ENCODE measurements around the gene LMOD1.

The LMOD1 gene

GRCh38 chr1:201925301-201925567, 21.1 kb downstream of the LMOD1 start:
- TF ChIP-seq ZBTB7A (IDR thresholded peaks at IDR 0.05; ENCODE audit: low read depth) (no peak), EGR1 (IDR thresholded peaks at IDR 0.05) (no peak), CEBPB (IDR thresholded peaks at IDR 0.05) (no peak), RAD21 (IDR thresholded peaks at IDR 0.05; ENCODE audit: low read depth) (no peak)

DNA sequence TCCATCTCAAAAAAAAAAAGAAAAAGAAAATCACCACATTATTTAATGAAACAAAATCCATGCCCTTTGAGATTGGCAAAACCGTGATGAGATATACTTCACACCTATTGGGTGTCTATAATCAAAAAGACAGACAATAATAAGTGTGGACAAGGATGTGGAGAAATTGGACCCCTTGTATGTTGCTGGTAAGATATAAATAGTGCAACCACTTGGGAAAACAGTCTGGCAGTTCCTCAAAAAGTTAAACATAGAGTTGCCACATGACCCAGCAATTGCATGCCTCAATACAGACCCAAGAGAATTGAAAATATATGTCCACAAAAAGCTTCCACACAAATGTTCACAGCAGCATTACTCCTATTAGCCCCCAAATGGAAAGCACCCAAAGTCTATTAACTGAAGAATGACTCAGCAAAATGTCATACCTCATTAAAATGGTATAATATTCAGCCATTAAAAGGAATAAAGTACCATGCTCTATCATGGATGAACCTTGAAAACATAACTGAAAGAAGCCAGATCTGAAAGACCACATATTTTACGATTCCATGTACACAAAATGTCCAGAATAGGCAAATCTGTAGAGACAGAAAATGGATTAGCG, 24.3 kb downstream of the LMOD1 start:
- no peak for TF ChIP-seq REST (IDR thresholded peaks at IDR 0.05; ENCODE audit: low read depth)
- no peak for TF ChIP-seq NFIC (IDR thresholded peaks at IDR 0.05)
- TF ChIP-seq TCF12 (IDR thresholded peaks at IDR 0.05; ENCODE audit: low read depth), result no peak
- TF ChIP-seq FOXM1 (IDR thresholded peaks at IDR 0.05; ENCODE audit: borderline replicate concordance, low read depth), result no peak
- no peak for TF ChIP-seq ZBTB7A (IDR thresholded peaks at IDR 0.05; ENCODE audit: low read depth)
- TF ChIP-seq RAD21 (IDR thresholded peaks at IDR 0.05; ENCODE audit: low read depth), result no peak
- TF ChIP-seq TAF1 (IDR thresholded peaks at IDR 0.05; ENCODE audit: low read depth), result no peak
- TF ChIP-seq YY1 (IDR thresholded peaks at IDR 0.05; ENCODE audit: low read depth), result no peak
- TF ChIP-seq TEAD4 (IDR thresholded peaks at IDR 0.05), result no peak
- no peak for TF ChIP-seq MAX (IDR thresholded peaks at IDR 0.05)
- no peak for TF ChIP-seq EGR1 (IDR thresholded peaks at IDR 0.05)

- no peak for TF ChIP-seq EP300 (IDR thresholded peaks at IDR 0.05; ENCODE audit: borderline replicate concordance)
- no peak for TF ChIP-seq ZBTB7A (IDR thresholded peaks at IDR 0.05; ENCODE audit: low read depth)
- TF ChIP-seq RAD21 (IDR thresholded peaks at IDR 0.05; ENCODE audit: low read depth), result no peak
- TF ChIP-seq TEAD4 (IDR thresholded peaks at IDR 0.05), result no peak
- TF ChIP-seq CEBPB (IDR thresholded peaks at IDR 0.05), result no peak
- TF ChIP-seq TCF12 (IDR thresholded peaks at IDR 0.05; ENCODE audit: low read depth), result no peak
- TF ChIP-seq NFIC (IDR thresholded peaks at IDR 0.05), result no peak
- TF ChIP-seq EGR1 (IDR thresholded peaks at IDR 0.05), result no peak
- TF ChIP-seq FOXM1 (IDR thresholded peaks at IDR 0.05; ENCODE audit: borderline replicate concordance, low read depth), result no peak
- TF ChIP-seq YY1 (IDR thresholded peaks at IDR 0.05; ENCODE audit: low read depth), result no peak
- TF ChIP-seq, protein P1, sequence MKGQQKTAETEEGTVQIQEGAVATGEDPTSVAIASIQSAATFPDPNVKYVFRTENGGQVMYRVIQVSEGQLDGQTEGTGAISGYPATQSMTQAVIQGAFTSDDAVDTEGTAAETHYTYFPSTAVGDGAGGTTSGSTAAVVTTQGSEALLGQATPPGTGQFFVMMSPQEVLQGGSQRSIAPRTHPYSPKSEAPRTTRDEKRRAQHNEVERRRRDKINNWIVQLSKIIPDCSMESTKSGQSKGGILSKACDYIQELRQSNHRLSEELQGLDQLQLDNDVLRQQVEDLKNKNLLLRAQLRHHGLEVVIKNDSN (IDR thresholded peaks at IDR 0.05), result no peak
- no peak for TF ChIP-seq MAX (IDR thresholded peaks at IDR 0.05)
- TF ChIP-seq REST (IDR thresholded peaks at IDR 0.05; ENCODE audit: low read depth), result no peak
- no peak for TF ChIP-seq TAF1 (IDR thresholded peaks at IDR 0.05; ENCODE audit: low read depth)
- TF ChIP-seq CREB1 (IDR thresholded peaks at IDR 0.05; ENCODE audit: low read depth), result no peak
These were observed 28.0 kb downstream of the LMOD1 start for GRCh38 chr1:201918343-201918742.

- TF ChIP-seq YY1 (IDR thresholded peaks at IDR 0.05; ENCODE audit: low read depth) (no peak), MAX (IDR thresholded peaks at IDR 0.05) (no peak), TAF1 (IDR thresholded peaks at IDR 0.05; ENCODE audit: low read depth) (no peak), TEAD4 (IDR thresholded peaks at IDR 0.05) (no peak), EGR1 (IDR thresholded peaks at IDR 0.05) (no peak), ZBTB7A (IDR thresholded peaks at IDR 0.05; ENCODE audit: low read depth) (no peak), NFIC (IDR thresholded peaks at IDR 0.05) (no peak), EP300 (IDR thresholded peaks at IDR 0.05; ENCODE audit: borderline replicate concordance) (no peak), TCF12 (IDR thresholded peaks at IDR 0.05; ENCODE audit: low read depth) (no peak), CREB1 (IDR thresholded peaks at IDR 0.05; ENCODE audit: low read depth) (no peak), CEBPB (IDR thresholded peaks at IDR 0.05) (no peak), REST (IDR thresholded peaks at IDR 0.05; ENCODE audit: low read depth) (no peak), RAD21 (IDR thresholded peaks at IDR 0.05; ENCODE audit: low read depth) (no peak), FOXM1 (IDR thresholded peaks at IDR 0.05; ENCODE audit: borderline replicate concordance, low read depth) (no peak)
- TF ChIP-seq, protein P1 (IDR thresholded peaks at IDR 0.05), result no peak
These were observed 28.9 kb downstream of the LMOD1 start for GRCh38 chr1:201917362-201918033.

Data from Ishikawa (cell line).